ENCODE results near the gene FAF2. TPM values are rescaled to one million over a fixed set of nuclear protein-coding genes. Genes with fewer than 3 reads are reported as not detected.
A peak's percentile ranks its signal among the peaks of the same experiment; 100 is the strongest.

Gene FAF2
- total RNA-seq, 1 experiment from 2014 or later, result 32.9 TPM

DNA sequence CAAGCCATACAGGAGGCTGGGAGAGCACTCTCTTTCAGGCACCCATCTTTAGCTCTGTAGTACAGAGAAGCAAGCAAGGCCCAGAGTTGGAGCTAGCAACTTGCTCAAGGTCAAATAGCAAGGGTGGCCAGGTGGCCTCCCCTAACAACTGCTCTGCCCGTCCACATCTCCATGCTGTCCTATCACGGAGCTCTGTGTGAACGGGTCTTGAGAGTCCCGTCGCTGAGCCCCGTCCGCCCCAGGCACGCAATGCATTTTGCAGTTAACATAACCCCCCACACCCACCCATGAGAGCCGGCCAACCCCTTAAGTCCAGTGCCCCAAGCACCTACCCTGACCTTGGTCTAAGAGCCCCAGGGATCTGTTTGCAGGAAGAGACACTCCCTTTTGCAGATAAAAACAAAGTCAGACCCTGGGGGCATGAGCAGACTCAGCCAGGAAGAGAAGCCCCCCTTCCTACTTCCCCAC is 87.5 kb downstream of the FAF2 start:
- ATAC-seq (no peak), DNase-seq (ENCODE audit: low spot score) (no peak)
- POLR2A ChIA-PET, result interaction anchor here (0.6 to 3.4 kb wide), 9 partner anchors 8 to 851 kb away, joined by 3 to 30 read pairs (median 4); partner anchors contain the start of genes CDHR2, FAF2, HIGD2A and NOP16
- Mint-ChIP-seq H3K4me1 (peaks cover 52% of the 10 kb centered on the region), H3K9me3 (no peaks in the 10 kb centered on the region), H3K27me3 (ENCODE audit: low read depth) (no peaks in the 10 kb centered on the region), H3K36me3 (peaks cover 24% of the 10 kb centered on the region), H3K4me3 (peak overlapping the region; percentile 94), H3K27ac (peak overlapping the region; percentile 98)
- no peak for TF ChIP-seq NR1H2 (CRISPR knock-in tag; IDR thresholded peaks at IDR 0.05)
- 0 out of 2 replicates have a peak, but pooled peaks have one; percentile 52 for TF ChIP-seq ZNF416 (CRISPR knock-in tag; IDR thresholded peaks at IDR 0.05)
- CTCF ChIA-PET, result interaction anchor here (0.7 to 1.2 kb wide), 4 partner anchors 13 to 806 kb away, joined by 3 to 6 read pairs (median 3); partner anchors contain the start of gene CDHR2

DNA sequence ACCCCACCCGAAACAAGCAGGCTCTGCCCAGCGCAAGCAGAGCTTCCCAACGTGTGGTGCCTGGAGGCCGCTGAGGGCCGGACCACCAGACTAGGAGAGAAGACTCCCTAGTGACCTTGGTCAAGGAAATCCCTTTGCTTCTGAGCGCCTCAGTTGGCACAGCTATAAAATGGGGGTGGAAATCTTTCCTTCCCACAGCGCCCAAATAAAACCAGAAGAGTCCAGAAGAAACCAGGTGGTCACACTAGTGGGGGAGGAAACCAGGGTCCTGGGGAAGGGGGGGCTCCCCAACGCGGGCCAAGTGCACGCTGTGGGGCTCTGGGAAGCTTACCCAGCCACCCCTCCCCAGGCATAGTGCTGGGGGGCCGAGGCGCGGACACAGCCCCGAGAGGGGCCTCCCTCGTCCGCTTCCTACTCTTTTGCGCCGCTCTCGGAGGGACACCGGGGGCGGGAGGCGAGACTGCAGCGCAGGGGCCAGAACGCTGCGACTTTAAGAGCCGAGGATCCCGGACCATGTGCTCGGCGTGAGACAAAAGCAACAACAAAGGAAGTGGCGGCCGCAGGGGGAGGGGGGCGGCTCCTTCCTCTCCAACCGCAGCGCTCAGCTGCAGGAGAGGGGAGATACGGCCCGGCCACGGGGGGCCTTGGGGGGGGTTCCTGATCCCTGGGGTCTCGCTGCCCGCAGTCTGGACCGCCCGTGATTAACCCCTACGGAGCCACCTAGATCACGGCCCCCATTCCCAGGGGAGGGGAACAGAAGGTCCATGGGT is 88.1 kb downstream of the FAF2 start:
- no peak for ATAC-seq
- Mint-ChIP-seq H3K36me3 (peaks cover 21% of the 10 kb centered on the region), H3K9me3 (no peaks in the 10 kb centered on the region), H3K4me3 (peak overlapping the region; percentile 94), H3K27me3 (ENCODE audit: low read depth) (no peaks in the 10 kb centered on the region), H3K4me1 (peaks cover 58% of the 10 kb centered on the region), H3K27ac (peak overlapping the region; percentile 98)
- ChIA-PET CTCF (interaction anchor here (0.6 to 2.0 kb wide), 5 partner anchors 13 to 958 kb away, joined by 3 to 26 read pairs (median 3); partner anchors contain the start of genes CDHR2 and FAF2), POLR2A (interaction anchor here (0.6 to 3.4 kb wide), 9 partner anchors 7 to 852 kb away, joined by 3 to 30 read pairs (median 4); partner anchors contain the start of genes CDHR2, FAF2, HIGD2A and NOP16)
- DNase-seq (ENCODE audit: low spot score), result peak; percentile 77
- TF ChIP-seq FOXK1 (CRISPR knock-in tag; IDR thresholded peaks at IDR 0.05), result peak; percentile 89
- no peak for TF ChIP-seq GRHL2 (CRISPR knock-in tag; IDR thresholded peaks at IDR 0.05; ENCODE audit: insufficient replicate concordance, severe bottlenecking)
- TF ChIP-seq, protein P1, sequence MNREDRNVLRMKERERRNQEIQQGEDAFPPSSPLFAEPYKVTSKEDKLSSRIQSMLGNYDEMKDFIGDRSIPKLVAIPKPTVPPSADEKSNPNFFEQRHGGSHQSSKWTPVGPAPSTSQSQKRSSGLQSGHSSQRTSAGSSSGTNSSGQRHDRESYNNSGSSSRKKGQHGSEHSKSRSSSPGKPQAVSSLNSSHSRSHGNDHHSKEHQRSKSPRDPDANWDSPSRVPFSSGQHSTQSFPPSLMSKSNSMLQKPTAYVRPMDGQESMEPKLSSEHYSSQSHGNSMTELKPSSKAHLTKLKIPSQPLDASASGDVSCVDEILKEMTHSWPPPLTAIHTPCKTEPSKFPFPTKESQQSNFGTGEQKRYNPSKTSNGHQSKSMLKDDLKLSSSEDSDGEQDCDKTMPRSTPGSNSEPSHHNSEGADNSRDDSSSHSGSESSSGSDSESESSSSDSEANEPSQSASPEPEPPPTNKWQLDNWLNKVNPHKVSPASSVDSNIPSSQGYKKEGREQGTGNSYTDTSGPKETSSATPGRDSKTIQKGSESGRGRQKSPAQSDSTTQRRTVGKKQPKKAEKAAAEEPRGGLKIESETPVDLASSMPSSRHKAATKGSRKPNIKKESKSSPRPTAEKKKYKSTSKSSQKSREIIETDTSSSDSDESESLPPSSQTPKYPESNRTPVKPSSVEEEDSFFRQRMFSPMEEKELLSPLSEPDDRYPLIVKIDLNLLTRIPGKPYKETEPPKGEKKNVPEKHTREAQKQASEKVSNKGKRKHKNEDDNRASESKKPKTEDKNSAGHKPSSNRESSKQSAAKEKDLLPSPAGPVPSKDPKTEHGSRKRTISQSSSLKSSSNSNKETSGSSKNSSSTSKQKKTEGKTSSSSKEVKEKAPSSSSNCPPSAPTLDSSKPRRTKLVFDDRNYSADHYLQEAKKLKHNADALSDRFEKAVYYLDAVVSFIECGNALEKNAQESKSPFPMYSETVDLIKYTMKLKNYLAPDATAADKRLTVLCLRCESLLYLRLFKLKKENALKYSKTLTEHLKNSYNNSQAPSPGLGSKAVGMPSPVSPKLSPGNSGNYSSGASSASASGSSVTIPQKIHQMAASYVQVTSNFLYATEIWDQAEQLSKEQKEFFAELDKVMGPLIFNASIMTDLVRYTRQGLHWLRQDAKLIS (CRISPR knock-in tag; IDR thresholded peaks at IDR 0.05; ENCODE audit: borderline replicate concordance), result no peak
- 0 out of 2 replicates have a peak, but pooled peaks have one; percentile 44 for TF ChIP-seq ETV6 (CRISPR knock-in tag; IDR thresholded peaks at IDR 0.05)
- no peak for TF ChIP-seq ZNF416 (CRISPR knock-in tag; IDR thresholded peaks at IDR 0.05)
- TF ChIP-seq ELF4 (CRISPR knock-in tag; IDR thresholded peaks at IDR 0.05; ENCODE audit: low read depth), result no peak
- TF ChIP-seq, protein P2, sequence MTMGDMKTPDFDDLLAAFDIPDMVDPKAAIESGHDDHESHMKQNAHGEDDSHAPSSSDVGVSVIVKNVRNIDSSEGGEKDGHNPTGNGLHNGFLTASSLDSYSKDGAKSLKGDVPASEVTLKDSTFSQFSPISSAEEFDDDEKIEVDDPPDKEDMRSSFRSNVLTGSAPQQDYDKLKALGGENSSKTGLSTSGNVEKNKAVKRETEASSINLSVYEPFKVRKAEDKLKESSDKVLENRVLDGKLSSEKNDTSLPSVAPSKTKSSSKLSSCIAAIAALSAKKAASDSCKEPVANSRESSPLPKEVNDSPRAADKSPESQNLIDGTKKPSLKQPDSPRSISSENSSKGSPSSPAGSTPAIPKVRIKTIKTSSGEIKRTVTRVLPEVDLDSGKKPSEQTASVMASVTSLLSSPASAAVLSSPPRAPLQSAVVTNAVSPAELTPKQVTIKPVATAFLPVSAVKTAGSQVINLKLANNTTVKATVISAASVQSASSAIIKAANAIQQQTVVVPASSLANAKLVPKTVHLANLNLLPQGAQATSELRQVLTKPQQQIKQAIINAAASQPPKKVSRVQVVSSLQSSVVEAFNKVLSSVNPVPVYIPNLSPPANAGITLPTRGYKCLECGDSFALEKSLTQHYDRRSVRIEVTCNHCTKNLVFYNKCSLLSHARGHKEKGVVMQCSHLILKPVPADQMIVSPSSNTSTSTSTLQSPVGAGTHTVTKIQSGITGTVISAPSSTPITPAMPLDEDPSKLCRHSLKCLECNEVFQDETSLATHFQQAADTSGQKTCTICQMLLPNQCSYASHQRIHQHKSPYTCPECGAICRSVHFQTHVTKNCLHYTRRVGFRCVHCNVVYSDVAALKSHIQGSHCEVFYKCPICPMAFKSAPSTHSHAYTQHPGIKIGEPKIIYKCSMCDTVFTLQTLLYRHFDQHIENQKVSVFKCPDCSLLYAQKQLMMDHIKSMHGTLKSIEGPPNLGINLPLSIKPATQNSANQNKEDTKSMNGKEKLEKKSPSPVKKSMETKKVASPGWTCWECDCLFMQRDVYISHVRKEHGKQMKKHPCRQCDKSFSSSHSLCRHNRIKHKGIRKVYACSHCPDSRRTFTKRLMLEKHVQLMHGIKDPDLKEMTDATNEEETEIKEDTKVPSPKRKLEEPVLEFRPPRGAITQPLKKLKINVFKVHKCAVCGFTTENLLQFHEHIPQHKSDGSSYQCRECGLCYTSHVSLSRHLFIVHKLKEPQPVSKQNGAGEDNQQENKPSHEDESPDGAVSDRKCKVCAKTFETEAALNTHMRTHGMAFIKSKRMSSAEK (CRISPR knock-in tag; IDR thresholded peaks at IDR 0.05; ENCODE audit: borderline replicate concordance), result no peak
- TF ChIP-seq ATF1 (CRISPR knock-in tag; IDR thresholded peaks at IDR 0.05), result no peak
- TF ChIP-seq, protein P3, sequence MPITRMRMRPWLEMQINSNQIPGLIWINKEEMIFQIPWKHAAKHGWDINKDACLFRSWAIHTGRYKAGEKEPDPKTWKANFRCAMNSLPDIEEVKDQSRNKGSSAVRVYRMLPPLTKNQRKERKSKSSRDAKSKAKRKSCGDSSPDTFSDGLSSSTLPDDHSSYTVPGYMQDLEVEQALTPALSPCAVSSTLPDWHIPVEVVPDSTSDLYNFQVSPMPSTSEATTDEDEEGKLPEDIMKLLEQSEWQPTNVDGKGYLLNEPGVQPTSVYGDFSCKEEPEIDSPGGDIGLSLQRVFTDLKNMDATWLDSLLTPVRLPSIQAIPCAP (CRISPR knock-in tag; IDR thresholded peaks at IDR 0.05), result no peak
- TF ChIP-seq, protein P4, sequence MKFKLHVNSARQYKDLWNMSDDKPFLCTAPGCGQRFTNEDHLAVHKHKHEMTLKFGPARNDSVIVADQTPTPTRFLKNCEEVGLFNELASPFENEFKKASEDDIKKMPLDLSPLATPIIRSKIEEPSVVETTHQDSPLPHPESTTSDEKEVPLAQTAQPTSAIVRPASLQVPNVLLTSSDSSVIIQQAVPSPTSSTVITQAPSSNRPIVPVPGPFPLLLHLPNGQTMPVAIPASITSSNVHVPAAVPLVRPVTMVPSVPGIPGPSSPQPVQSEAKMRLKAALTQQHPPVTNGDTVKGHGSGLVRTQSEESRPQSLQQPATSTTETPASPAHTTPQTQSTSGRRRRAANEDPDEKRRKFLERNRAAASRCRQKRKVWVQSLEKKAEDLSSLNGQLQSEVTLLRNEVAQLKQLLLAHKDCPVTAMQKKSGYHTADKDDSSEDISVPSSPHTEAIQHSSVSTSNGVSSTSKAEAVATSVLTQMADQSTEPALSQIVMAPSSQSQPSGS (CRISPR knock-in tag; IDR thresholded peaks at IDR 0.05; ENCODE audit: borderline replicate concordance, low read depth), result no peak
- no peak for TF ChIP-seq ZNF138 (CRISPR knock-in tag; conservative IDR thresholded peaks at IDR 0.05)
- TF ChIP-seq, protein P5, sequence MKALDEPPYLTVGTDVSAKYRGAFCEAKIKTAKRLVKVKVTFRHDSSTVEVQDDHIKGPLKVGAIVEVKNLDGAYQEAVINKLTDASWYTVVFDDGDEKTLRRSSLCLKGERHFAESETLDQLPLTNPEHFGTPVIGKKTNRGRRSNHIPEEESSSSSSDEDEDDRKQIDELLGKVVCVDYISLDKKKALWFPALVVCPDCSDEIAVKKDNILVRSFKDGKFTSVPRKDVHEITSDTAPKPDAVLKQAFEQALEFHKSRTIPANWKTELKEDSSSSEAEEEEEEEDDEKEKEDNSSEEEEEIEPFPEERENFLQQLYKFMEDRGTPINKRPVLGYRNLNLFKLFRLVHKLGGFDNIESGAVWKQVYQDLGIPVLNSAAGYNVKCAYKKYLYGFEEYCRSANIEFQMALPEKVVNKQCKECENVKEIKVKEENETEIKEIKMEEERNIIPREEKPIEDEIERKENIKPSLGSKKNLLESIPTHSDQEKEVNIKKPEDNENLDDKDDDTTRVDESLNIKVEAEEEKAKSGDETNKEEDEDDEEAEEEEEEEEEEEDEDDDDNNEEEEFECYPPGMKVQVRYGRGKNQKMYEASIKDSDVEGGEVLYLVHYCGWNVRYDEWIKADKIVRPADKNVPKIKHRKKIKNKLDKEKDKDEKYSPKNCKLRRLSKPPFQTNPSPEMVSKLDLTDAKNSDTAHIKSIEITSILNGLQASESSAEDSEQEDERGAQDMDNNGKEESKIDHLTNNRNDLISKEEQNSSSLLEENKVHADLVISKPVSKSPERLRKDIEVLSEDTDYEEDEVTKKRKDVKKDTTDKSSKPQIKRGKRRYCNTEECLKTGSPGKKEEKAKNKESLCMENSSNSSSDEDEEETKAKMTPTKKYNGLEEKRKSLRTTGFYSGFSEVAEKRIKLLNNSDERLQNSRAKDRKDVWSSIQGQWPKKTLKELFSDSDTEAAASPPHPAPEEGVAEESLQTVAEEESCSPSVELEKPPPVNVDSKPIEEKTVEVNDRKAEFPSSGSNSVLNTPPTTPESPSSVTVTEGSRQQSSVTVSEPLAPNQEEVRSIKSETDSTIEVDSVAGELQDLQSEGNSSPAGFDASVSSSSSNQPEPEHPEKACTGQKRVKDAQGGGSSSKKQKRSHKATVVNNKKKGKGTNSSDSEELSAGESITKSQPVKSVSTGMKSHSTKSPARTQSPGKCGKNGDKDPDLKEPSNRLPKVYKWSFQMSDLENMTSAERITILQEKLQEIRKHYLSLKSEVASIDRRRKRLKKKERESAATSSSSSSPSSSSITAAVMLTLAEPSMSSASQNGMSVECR (CRISPR knock-in tag; IDR thresholded peaks at IDR 0.05; ENCODE audit: borderline replicate concordance), result no peak; the same call in 1 of the 2 replicates
- TF ChIP-seq, protein P6, sequence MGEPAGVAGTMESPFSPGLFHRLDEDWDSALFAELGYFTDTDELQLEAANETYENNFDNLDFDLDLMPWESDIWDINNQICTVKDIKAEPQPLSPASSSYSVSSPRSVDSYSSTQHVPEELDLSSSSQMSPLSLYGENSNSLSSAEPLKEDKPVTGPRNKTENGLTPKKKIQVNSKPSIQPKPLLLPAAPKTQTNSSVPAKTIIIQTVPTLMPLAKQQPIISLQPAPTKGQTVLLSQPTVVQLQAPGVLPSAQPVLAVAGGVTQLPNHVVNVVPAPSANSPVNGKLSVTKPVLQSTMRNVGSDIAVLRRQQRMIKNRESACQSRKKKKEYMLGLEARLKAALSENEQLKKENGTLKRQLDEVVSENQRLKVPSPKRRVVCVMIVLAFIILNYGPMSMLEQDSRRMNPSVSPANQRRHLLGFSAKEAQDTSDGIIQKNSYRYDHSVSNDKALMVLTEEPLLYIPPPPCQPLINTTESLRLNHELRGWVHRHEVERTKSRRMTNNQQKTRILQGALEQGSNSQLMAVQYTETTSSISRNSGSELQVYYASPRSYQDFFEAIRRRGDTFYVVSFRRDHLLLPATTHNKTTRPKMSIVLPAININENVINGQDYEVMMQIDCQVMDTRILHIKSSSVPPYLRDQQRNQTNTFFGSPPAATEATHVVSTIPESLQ (CRISPR knock-in tag; IDR thresholded peaks at IDR 0.05), result no peak
